Kidney glomerular epithelial cell (primary cell): ENCODE data around the gene ZNF687.

Experiments used
- DNase-seq: peaks from one replicate; lab custom pipeline; 2025; lab: John Stamatoyannopoulos, UW

Gene ZNF687

DNA sequence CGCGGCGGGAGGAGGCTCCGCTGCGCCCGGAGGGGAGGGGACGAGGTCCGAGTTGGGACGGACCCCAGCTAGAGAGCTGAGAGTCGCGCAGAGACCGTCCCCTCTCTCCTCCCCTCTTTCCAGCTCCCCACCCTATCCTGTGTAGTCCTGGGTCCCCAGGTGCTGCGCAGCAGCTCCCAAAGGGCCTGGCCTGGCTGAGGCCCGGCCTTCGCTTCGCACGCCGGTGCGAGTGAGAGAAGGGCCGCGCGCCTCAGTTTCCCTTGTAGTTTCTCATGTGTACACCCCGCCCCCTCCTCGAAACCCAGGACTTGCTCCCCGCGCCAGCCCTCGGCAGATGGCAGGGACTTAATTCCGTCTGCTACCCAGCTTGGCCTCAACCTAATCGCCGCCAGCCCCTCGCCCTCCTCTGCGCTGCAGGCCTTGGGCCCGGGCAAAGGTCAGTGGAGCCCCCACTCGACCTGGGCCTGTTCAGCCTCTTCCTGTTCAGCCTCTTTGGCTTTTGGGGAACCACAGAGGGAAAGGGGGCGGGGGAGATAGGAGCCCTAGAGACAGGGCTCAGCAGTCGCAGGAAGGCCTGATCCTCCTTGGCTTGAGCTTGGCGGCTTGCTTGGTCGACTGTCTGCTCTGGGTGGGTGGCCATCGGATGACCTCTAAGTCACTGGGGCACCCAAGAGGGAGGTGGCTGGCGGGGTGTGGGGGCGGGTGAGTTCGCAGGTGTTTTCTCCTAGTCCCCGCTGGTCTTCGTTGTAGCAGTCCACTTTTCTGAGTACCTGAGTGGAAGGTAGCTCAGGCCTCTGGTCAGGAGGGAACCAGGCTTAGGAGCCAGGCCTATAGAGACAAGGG, 1.0 kb downstream of the ZNF687 start:
- DNase-seq: no peak

- no peak for DNase-seq
Observed at GRCh38 chr1:151284013-151284577, 2.0 kb downstream of the ZNF687 start.

- DNase-seq: no peak
Observed at GRCh38 chr1:151286619-151287340, 4.7 kb downstream of the ZNF687 start.

GRCh38 chr1:151287341-151287699, 5.2 kb downstream of the ZNF687 start:
- DNase-seq: no peak

DNA sequence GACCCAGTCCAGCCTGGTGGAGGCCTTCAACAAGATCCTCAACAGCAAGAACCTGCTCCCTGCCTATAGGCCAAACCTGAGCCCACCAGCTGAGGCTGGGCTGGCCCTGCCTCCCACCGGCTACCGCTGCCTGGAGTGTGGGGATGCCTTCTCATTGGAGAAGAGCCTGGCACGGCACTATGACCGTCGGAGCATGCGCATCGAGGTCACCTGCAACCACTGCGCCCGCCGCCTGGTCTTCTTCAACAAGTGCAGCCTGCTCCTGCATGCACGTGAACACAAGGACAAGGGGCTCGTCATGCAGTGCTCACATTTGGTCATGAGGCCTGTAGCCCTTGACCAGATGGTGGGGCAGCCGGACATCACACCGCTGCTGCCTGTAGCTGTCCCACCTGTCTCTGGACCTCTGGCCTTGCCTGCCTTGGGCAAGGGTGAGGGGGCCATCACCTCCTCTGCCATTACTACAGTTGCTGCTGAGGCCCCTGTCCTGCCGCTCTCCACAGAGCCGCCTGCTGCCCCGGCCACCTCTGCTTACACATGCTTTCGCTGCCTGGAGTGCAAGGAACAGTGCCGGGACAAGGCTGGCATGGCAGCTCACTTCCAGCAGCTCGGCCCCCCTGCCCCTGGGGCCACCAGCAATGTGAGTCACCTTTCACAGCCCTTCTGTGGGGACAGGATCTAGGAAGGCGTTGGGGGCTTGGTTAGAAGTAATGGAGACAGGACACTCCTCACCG, 5.8 kb downstream of the ZNF687 start:
- no peak for DNase-seq

DNA sequence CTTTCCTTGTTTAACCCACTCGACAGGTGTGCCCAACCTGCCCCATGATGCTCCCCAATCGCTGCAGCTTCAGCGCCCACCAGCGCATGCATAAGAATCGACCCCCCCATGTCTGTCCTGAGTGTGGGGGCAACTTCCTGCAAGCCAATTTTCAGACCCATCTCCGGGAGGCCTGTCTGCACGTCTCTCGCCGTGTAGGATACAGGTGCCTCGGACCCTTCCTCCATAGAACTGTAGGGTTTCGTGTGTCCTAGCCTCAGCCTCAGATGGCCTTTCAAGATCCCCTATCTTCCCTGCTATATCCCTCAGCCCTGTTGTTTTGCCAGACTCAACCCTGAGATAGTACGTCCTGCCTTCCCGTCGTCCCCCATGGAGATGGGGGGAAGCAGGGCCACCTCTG, 6.4 kb downstream of the ZNF687 start:
- DNase-seq: no peak

DNA sequence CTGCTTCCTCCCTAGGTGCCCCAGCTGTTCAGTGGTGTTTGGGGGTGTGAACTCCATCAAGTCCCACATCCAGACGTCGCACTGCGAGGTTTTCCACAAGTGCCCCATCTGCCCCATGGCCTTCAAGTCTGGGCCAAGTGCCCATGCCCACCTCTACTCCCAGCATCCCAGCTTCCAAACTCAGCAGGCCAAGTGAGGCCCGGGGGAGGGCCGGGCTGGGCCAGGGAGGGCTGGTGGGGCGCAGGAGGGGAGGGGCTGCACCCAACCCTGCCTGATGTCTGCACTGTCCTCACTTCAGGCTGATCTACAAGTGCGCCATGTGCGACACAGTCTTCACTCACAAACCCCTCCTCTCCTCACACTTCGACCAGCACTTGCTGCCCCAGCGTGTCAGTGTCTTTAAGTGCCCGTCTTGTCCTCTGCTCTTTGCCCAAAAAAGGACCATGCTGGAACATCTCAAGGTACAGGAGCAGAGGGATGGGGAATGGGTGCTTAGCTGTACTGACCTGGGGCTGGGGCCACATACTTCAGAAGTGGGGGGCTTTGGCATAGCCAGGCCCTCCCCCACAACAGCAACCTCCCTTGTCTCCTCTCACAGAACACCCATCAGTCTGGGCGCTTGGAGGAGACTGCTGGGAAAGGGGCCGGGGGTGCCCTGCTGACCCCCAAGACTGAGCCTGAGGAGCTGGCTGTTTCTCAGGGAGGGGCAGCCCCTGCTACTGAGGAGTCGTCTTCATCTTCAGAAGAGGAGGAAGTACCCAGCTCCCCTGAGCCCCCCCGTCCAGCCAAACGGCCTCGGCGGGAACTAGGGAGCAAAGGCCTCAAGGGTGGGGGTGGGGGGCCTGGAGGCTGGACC, 7.2 kb downstream of the ZNF687 start:
- no peak for DNase-seq

DNA sequence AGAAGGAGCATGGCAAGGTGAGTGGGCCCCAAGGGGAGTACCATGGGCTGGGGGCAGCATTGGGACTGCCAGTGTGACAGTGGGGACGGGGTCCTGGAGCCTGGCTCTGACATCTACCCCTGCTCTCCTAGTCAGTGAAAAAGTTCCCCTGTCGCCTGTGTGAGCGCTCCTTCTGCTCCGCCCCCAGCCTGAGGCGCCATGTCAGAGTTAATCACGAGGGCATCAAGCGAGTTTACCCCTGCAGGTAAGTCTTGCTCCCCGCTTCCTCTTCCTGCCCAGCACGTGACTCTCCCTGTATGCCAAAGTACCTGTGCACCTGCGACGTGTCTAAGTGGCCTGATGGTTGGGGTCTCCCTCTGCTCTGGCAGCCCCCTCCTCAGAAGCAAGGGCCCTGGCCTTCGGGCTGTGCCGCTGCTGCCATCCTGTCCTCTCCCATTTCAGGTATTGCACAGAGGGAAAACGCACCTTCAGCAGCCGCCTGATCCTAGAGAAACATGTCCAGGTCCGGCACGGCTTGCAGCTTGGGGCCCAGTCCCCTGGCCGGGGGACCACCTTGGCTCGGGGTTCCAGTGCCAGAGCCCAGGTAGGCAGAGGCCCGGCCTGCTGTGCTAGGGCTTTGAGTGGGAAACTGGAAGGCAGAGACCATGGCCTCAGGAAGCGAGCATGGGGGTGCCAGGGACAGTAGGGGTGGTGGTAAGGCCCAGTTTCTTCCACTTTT, 8.1 kb downstream of the ZNF687 start:
- no peak for DNase-seq

GRCh38 chr1:151290709-151291303, 8.7 kb downstream of the ZNF687 start:
- DNase-seq: no peak

DNA sequence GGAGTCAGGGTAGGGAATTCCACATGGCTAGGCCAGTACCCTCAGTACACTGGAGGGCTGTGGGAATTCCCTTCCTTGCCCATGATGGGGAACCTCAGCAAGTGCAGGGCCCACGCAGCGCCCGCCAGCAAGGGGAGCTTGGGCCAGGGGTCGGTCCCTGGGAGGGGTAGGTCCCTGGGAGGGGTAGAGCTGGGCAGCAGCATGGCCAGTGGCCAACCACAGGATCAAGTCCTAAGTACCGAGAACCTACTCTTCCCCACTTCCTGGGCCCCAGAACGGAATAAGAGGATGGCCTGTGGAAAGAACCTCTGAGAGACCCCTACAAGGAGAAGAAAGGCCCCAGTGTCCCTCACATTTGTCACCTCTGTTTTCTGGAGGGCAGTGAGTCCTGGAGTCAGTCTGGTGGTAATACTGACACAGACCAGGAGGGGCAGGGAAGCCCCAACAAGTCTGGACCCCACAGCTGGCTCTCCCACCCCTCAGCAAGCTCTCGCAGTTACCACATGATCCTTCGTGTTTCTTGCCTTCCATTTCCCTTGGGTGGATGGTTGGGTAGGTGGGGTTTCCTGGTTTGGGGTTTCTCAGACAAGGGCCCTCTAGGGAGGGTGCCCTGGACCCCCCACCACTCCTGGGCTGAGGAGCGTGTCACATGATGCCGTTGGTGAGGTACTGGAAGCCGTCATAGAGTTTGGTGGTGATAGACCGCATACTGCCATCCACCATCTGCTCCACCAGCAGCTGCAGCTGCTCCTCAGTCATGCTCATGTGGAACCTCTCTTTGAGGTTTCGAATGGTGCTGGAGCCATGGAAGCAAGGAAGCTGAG, 10.3 kb downstream of the ZNF687 start:
- DNase-seq: no peak

- DNase-seq: no peak
Observed at GRCh38 chr1:151293093-151293492, 11.0 kb downstream of the ZNF687 start.

GRCh38 chr1:151294742-151295462, 12.8 kb downstream of the ZNF687 start:
- no peak for DNase-seq

GRCh38 chr1:151309811-151310323, 27.8 kb downstream of the ZNF687 start:
- peak; percentile 20 for DNase-seq

GRCh38 chr1:151311011-151311410, 28.9 kb downstream of the ZNF687 start:
- DNase-seq: no peak

DNA sequence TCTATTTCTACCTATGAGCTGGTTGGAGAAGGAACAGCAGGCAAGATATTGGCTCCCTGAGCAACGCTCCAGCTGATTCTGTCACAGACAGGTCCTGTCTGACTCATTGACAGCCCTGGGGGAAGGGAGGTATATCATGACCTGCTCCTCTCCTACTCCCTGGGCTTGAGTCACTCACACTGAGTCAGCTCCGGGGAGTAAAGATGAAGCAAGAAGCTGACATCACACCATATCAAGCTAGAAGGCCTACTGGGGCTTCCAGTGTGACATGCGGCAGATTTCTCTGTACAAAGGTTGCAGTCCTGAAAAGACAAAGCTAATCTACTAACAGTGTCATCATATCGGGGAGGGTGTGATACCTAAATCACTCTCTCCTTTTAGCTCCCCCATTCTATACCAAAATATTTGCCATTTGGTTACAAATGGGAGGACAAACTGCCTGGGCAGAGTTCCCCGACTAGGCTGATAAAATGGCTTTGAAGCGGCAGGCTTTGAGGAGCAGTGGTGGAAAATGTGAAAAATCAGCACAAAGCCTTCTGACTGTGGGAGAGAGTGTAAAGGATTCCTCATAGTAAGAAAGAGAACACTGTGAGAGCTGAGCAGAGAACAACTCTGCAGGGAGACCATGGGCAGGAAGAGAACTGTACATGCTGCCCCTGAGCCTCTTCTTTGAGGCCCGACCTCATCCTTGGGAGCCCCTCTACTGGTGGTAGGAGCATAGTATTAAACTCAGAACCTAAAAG, 29.7 kb downstream of the ZNF687 start:
- DNase-seq: peak; percentile 96

- peak; percentile 50 for DNase-seq
Observed at GRCh38 chr1:151312411-151312810, 30.3 kb downstream of the ZNF687 start.

- DNase-seq: no peak
Observed at GRCh38 chr1:151312826-151313225, 30.7 kb downstream of the ZNF687 start.

- no peak for DNase-seq
Observed at GRCh38 chr1:151313501-151313900, 31.4 kb downstream of the ZNF687 start.
